ENCODE results near the gene SRXN1. TPM values are rescaled to one million over a fixed set of nuclear protein-coding genes. Genes with fewer than 3 reads are reported as not detected.

SRXN1 gene
- total RNA-seq, 3 donors from 2014 or later: 11.7 to 23.4 (median 18.9) TPM

DNA sequence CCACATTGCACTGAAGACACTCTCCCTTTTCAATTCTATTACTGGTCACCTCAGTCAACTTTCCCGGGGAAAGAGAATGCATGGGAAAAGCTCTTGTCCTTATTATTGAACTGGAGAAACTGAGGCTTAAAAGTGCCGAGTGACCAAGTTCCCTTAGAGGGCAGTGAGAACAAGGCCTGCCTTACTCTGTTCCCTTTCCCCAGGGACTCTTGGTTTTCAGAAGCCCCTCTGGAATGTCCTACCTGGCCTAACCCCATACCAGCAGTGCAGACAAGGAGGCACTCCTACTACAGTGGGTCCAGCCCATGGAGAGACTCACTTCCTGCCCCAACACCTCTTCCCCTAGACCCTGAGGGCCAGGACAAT lies 6.1 kb downstream of the SRXN1 start:
- no peak for DNase-seq
- Histone ChIP-seq H3K4me1 (ENCODE audit: low read depth) (peaks cover 3% of the 10 kb centered on the region), H3K9me3 (no peaks in the 10 kb centered on the region), H3K4me3 (no peak overlapping the region), H3K36me3 (ENCODE audit: low read depth) (no peaks in the 10 kb centered on the region)
- intact Hi-C loops (cut with DNase I, micrococcal nuclease): loop anchor here in 1 of 2 donors (10.0 kb wide), 1 partner anchor 292 kb away; no protein-coding TSS in a partner anchor
- TF ChIP-seq, protein P1, sequence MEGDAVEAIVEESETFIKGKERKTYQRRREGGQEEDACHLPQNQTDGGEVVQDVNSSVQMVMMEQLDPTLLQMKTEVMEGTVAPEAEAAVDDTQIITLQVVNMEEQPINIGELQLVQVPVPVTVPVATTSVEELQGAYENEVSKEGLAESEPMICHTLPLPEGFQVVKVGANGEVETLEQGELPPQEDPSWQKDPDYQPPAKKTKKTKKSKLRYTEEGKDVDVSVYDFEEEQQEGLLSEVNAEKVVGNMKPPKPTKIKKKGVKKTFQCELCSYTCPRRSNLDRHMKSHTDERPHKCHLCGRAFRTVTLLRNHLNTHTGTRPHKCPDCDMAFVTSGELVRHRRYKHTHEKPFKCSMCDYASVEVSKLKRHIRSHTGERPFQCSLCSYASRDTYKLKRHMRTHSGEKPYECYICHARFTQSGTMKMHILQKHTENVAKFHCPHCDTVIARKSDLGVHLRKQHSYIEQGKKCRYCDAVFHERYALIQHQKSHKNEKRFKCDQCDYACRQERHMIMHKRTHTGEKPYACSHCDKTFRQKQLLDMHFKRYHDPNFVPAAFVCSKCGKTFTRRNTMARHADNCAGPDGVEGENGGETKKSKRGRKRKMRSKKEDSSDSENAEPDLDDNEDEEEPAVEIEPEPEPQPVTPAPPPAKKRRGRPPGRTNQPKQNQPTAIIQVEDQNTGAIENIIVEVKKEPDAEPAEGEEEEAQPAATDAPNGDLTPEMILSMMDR (IDR thresholded peaks at IDR 0.05): no peak
- no peak for ATAC-seq

DNA sequence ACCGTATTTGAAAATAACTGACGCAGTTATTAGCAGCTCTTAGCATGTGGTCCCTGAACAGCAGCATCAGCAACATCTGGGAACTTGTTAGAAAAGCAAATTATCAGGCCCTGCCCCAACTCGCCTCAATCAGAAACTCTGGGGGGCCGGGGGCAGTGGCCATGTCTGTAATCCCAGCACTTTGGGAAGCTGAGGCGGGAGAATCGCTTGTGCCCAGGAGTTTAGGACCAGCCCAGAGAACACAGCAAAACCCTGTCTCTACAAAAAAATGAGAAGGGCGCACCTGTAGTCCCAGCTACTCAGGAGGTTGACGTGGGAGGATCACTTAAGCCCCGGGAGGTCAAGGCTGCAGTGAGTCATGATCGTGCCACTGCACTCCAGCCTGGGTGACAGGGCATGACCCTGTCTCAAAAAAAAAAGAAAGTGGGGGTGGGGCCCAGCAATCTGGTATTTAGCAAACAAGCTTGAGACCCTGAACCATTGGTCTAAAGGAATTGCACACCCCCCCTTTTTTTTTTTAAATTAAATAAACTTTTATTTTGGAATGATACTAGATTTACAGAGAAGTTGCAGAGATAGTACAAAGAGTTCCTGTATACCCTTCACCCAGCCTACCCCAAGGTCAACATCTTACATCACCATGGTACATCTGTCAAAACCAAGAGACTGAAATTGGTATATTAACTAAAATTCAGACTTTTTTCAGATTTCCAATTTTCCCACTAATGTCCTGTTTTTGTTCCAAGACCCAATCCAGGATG lies 6.7 kb downstream of the SRXN1 start:
- no peaks in the 10 kb centered on the region for H3K9me3 ChIP-seq
- no peaks in the 10 kb centered on the region for H3K4me1 ChIP-seq (ENCODE audit: low read depth)
- intact Hi-C loops (cut with DNase I, micrococcal nuclease): loop anchor here in 1 of 2 donors (10.0 kb wide), 1 partner anchor 291 kb away; no protein-coding TSS in a partner anchor
- no peak for DNase-seq
- ATAC-seq: no peak
- TF ChIP-seq, protein P1 (IDR thresholded peaks at IDR 0.05): no peak
- H3K36me3 ChIP-seq (ENCODE audit: low read depth): no peaks in the 10 kb centered on the region
- H3K4me3 ChIP-seq: no peak overlapping the region

DNA sequence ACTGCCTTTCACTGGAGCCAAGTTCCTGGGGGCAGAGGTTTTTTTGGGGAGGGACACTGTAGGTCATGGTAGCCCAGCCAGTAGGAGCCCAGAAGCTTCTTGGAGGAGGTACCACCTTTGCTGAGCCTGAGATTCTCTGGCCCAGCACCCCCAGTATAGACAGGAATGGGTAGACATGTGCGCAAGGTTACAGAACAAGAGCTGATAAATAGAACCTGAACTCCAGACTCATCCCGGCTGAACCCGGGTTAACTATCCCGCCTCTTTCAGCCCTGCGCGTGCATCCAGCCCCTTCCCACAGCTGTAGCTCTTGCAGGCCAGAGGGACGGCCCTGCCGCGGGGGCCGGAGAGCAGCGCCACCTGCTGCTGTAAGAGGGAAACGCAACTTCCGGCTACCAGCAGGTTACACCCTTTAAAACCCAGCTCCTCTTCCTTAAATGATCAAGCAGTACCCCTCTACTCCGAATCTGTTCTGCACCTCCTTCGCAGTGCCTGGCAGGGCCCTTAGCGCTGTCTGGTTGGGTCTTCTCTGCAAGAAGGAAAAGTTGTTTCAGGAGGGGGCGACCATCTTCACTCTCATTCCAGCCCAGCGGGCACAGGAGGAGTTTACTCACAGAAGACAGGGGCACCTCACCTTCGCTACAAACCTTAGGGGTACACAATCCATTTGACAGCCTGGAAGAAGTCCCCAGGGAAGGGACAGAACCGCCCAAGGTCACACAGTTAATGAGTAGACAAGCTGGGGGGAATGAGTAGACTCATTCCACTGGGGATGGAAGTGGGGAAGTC lies 7.5 kb downstream of the SRXN1 start:
- Histone ChIP-seq H3K36me3 (ENCODE audit: low read depth) (no peaks in the 10 kb centered on the region), H3K9me3 (no peaks in the 10 kb centered on the region), H3K4me3 (no peak overlapping the region), H3K4me1 (ENCODE audit: low read depth) (no peaks in the 10 kb centered on the region)
- TF ChIP-seq, protein P1 (IDR thresholded peaks at IDR 0.05): peak; percentile 96
- DNase-seq: peak; percentile 67 to 85 (median 79)
- ATAC-seq: peak; percentile 93
- intact Hi-C loops (cut with DNase I, micrococcal nuclease): loop anchor here in 1 of 2 donors (10.0 kb wide), 1 partner anchor 291 kb away; no protein-coding TSS in a partner anchor

DNA sequence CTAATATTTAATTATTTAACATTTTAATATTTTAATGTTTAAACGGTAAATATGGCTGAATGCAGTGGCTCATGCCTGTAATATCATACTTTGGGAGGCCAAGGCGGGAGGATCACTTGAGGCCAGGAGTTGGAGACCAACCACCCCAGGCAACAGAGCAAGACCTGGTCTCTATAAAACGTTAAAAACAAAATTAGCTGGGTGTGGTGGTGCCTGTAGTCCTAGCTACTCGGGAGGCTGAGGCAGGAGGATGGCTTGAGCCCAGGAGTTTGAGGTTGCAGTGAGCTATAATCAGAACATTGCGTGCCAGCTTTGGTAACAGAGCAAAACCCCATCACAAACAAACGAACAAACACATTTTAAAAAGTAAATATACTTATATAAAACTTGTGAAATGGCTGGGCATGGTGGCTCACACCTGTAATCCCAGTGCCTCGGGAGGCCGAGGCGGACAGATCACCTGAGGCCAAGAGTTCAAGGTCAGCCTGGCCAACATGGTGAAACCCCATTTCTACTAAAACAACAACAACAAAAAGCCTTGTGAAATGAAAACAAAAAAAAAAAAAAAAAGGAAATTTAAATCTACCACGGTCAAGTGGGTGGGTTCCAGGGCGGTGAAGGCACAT lies 8.2 kb downstream of the SRXN1 start:
- no peaks in the 10 kb centered on the region for H3K36me3 ChIP-seq (ENCODE audit: low read depth)
- intact Hi-C loops (cut with DNase I, micrococcal nuclease): loop anchor here in 1 of 2 donors (10.0 kb wide), 1 partner anchor 290 kb away; no protein-coding TSS in a partner anchor

More for the DNA sequence above, 8.2 kb downstream of the SRXN1 start:
- Histone ChIP-seq H3K4me3 (no peak overlapping the region), H3K9me3 (no peaks in the 10 kb centered on the region), H3K4me1 (ENCODE audit: low read depth) (no peaks in the 10 kb centered on the region)
- no peak for ATAC-seq
- TF ChIP-seq, protein P1 (IDR thresholded peaks at IDR 0.05): no peak
- no peak for DNase-seq

Measured in mucosa of descending colon (tissue), 3 donors.